Measurements from ENCODE around the gene SORBS2.
"Not testable (repeated sequence)": the region's sequence is repeated elsewhere in the genome, so short reads cannot be mapped to it uniquely, and the experiment has no call there.

The SORBS2 gene

DNA sequence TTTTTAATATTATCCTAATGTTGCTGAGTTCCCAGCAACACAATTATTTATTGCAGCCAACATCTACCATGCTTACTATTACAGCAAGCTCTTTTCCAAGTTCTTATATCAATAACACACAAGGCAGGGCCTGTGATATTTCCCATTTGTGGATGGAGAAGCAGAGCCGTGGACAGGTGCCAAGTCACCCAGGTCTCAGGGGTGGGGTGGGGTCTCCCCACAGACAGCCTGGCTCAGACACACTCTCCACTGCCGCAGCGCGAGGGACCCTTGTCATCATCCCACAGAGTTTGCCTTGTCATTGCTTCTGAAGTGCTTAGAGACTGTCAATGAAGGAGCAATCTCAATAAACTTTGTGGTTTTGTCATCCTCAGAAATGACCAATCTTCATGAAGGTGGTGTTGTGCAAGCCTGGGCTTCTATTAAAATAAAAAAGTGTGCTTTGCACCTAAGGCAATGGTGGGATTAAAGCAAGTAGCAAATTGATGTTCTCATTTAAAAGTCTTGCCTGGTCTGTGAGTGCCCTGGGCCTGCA is 76.1 kb downstream of the SORBS2 start:
- no peak for DNase-seq

DNA sequence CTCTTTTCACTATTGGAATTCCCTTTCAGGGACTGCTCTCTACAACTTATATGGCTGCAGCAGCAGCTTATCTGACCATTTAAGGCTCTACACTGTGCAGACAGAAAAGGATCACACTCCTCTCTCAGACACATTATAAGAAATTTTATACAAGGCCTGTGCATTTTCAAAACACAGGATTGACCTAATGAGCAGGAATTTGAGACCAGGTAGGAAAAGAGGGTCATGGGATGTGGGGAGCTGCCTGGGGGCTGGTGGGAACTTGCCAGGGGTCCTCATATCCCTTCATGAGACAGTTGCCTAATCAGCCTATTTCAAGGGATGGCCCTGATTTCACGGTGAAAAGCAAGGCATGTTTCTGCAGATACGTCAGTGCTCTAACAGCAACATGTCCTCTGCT is 77.1 kb downstream of the SORBS2 start:
- no peak for DNase-seq

DNA sequence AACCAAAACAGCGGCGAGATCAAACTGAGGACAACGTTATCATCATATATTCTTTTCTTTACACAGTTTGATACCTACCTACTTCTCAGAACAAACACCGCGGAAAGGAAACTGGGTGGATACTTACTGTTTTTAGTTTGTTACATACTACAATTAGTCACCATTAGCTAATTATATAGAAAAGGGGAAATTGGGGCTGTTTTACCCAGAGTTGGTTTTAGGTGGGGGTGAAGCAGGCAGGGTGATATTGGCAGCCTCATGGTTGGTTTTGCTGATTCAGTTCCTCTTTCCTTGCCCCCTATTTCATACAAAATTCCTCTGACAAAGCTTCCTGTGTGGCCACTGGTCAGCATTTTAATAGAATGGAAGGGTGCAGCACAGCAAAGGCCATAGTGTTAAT is 77.8 kb downstream of the SORBS2 start:
- no peak for DNase-seq

GRCh38 chr4:185730849-185731608 is 81.0 kb downstream of the SORBS2 start:
- DNase-seq, result no peak

- no peak for DNase-seq
These were observed 81.6 kb downstream of the SORBS2 start for GRCh38 chr4:185730387-185730786.

DNA sequence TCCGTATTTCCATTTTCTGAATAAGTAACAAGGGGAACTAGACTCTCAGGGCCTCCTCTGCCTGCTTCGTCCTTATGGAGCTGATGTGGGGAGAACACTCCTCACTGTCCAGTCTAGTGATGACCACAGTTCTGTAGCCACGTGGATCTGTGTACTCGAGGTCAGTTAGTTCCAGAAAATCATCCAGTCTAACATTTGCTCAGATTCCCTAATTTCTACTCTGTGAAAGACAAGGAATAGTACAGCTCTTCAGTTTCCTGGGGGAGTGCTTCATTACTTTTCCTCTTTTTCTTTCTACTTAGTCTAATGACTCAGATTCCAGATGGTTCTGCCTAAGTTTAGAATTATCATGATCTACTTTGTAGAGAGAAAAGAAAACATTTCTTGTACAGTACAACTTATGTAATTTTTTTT is 82.6 kb downstream of the SORBS2 start:
- DNase-seq, result no peak

DNA sequence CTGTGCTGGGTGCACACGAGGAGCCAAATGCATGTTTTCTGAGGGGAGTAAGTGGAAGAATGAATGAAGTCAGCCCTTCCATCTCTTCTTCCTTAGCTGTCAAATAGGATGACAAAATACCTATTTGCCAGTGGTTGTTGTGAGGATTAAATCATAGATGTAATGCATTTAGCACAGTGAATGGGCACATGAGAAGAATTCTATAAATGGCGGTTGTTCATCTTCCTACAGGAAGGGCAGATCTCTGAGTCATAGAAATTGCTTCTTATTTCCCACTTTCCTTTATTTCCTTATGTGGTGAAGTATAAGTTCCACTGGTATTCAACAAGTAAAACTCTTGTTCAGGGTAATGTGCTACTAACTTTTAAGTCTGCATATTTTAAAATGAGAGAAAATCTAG is 83.1 kb downstream of the SORBS2 start:
- no peak for DNase-seq

GRCh38 chr4:185726931-185727330 is 85.1 kb downstream of the SORBS2 start:
- DNase-seq, result no peak

- DNase-seq, result no peak
These were observed 88.2 kb downstream of the SORBS2 start for GRCh38 chr4:185723631-185724260.

GRCh38 chr4:185722029-185722316 is 90.0 kb downstream of the SORBS2 start:
- DNase-seq, result no peak

- DNase-seq, result no peak
These were observed 90.6 kb downstream of the SORBS2 start for GRCh38 chr4:185721190-185722028.

DNA sequence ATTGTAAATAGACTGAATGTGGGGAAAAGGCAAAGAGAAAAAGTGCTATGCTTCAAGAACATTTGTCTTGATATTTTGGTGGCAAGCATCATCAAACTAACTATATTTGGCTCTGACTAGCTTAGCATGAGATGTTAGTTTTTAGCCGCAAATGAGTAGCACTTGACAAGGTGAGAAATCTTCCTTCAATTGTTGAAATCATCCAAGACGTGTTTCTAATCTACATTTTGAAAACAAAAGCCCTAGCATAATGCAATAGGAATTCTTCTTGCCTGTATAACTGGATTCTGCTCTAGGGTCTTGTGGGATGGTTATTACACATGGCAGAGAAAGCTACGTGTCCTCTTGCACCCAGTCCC is 92.5 kb downstream of the SORBS2 start:
- DNase-seq, result no peak

- DNase-seq, result no peak
These were observed 93.2 kb downstream of the SORBS2 start for GRCh38 chr4:185718578-185719499.

GRCh38 chr4:185717377-185717741 is 94.6 kb downstream of the SORBS2 start:
- no peak for DNase-seq

DNA sequence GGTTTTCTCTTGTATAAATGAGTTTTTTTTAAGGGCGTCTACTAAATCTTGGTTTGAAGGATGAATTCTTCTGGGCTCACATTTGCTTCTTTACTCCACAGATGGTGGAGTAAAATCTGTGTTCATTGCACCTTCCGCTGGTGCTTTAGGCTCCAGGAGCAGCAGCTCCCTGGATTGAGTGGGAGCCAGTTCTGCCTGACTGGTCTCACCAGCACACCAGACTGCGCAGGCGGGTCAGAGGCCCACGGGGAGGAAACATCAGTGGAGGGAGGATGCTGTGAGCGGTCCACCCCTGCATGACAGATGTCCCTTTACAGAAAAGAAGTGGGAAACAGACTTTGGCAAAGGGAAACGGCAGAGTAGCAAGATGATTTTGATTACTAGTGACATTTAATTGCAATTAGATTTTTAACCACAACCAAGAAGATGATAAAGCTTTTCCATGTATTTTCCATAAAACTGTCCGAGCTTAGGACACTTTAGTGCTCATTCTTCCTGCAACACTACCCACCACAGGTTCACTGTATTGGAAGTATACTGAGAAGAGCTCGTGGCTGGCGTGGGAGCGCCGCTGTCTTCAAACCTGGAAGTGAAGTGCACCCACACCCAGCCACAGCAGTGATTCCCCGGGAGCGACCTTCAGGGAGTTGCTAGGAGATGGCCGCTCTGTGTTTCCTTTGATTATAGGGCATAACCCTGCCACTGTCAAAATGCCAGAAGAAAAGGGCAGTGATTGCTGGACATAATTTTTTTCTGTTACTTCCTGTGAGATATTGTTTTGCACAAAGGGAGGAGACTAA is 95.2 kb downstream of the SORBS2 start:
- DNase-seq, result no peak

GRCh38 chr4:185716141-185716551 is 95.8 kb downstream of the SORBS2 start:
- no peak for DNase-seq

DNA sequence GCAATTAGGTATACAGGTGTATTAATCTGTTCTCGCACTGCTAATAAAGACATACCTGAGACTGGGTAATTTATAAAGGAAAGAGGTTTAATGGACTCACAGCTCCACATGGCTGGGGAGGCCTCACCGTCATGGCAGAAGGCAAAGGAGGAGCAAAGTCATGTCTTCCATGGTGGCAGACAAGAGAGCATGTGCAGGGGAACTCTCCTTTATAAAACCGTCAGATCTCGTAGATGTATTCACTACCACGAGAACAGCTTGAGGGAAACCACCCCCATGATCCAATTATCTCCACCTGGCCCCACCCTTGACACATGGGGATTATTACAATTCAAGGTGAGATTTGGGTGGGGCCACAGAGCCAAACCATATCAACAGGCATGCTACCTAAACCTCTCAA is 97.5 kb downstream of the SORBS2 start:
- DNase-seq, result not testable (repeated sequence)

GRCh38 chr4:185713731-185714130 is 98.3 kb downstream of the SORBS2 start:
- DNase-seq, result no peak

DNA sequence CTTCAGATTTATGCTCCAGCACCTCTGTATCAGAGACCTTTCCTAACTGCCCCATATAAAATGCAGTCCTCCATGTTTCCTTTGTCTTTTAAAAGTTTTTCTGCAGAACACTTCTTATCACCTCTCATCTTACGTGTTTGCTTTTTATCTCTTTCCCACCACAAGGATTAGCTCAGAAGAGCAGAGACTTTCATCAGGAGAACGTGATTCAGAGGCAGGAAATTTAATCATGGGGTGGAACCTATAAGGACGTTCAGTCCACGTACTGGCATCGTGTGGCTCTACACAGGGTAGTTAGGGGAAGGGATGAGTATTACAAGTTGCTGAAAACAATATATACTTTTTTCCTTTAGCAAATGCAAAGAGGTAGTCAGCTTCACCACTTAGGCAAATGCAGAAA is 98.7 kb downstream of the SORBS2 start:
- no peak for DNase-seq

- no peak for DNase-seq
These were observed 99.5 kb downstream of the SORBS2 start for GRCh38 chr4:185712350-185713024.

DNA sequence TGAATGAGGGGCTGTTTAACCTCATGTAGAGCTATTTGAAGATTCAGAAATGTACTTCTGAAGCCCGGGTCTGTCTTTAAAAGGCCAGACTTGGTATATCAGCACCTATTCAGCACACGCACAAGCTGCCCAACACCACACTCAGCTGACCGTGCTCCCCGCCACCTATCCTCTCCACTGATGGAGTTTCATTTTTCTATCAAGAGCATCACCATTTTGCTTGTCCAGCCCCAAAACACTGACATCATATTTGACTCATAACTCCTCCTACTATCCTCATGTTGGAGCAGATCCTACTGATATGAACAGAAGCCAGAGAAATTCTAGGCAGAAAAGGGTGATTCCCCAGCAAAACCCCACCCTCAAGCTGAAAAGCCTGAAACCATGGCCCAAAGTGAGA is 100.3 kb downstream of the SORBS2 start:
- DNase-seq, result no peak

All from NCI-H1436 (cell line).